Naive thymus-derived CD4-positive, alpha-beta T cell (primary cell): ENCODE results near the gene STK32C. TPM values are rescaled to one million over a fixed set of nuclear protein-coding genes. Genes with fewer than 3 reads are reported as not detected.

Source experiments
- ATAC-seq: fragments of 150-1000 bp; cut with Tn5 transposase; 2 replicates; pipeline ENCODE4 v1.10.0; 2021; ENCODE audit warnings: mild to moderate bottlenecking, moderate library complexity
- CTCF ChIA-PET: fragments of 350-600 bp; sonication (Branson Sonifier 250); formaldehyde crosslinking; loops from one replicate; lab custom pipeline; 2021; ENCODE audit warnings: antibody characterized with exemption; lab: Charles Lee
- POLR2A ChIA-PET: fragments of 350-600 bp; sonication (Branson Sonifier 250); formaldehyde crosslinking; loops from one replicate; lab custom pipeline; 2021; ENCODE audit warnings: antibody characterized with exemption, inconsistent platforms; lab: Charles Lee
- DNase-seq, 9 donors: peaks; one replicate each; pipeline versions ENCODE4 v3.0.0 to v3.0.0-alpha.2; 2020 to 2022; ENCODE audit warnings: mixed read lengths in 1 of 9
- H3K27ac ChIP-seq: one replicate; pipeline ENCODE4 v1.7.0; 2013; ENCODE audit warnings: mild to moderate bottlenecking, low read depth, low read length, moderate library complexity
- H3K27me3 ChIP-seq, 2 donors: one replicate each; pipeline ENCODE4 v1.7.0; 2013; ENCODE audit warnings: low read length in 2 of 2, mild to moderate bottlenecking in 2 of 2, moderate library complexity in 2 of 2; ENCODE audit not compliant: control insufficient read depth in 2 of 2, insufficient read depth in 2 of 2
- H3K36me3 ChIP-seq, 3 experiments: 1 replicate in 2 of 3; 2 replicates in 1 of 3; pipeline ENCODE4 v1.7.0; 2013; ENCODE audit warnings: low read length in 3 of 3, mild to moderate bottlenecking in 3 of 3, moderate library complexity in 1 of 3; ENCODE audit not compliant: insufficient read depth in 3 of 3, control insufficient read depth in 2 of 3
- H3K4me1 ChIP-seq, 2 donors: one replicate each; pipeline ENCODE4 v1.7.0; 2013; ENCODE audit warnings: low read length in 2 of 2, mild to moderate bottlenecking in 2 of 2, moderate library complexity in 1 of 2; ENCODE audit not compliant: control insufficient read depth in 2 of 2, insufficient read depth in 2 of 2
- H3K4me3 ChIP-seq: 2 replicates; pipeline ENCODE4 v1.7.0; 2013; ENCODE audit warnings: mild to moderate bottlenecking, low read length
- H3K9me3 ChIP-seq, 3 experiments: 1 replicate in 2 of 3; 2 replicates in 1 of 3; pipeline ENCODE4 v1.7.0; 2013; ENCODE audit warnings: low read length in 3 of 3; ENCODE audit not compliant: control insufficient read depth in 2 of 3
- H3K27ac Mint-ChIP-seq, 9 donors: one replicate each; pipeline ENCODE4 v1.8.0; 2020 to 2022; ENCODE audit warnings: mixed read lengths in 9 of 9, mild to moderate bottlenecking in 8 of 9, moderate library complexity in 5 of 9, inconsistent platforms in 2 of 9
- H3K27me3 Mint-ChIP-seq, 5 donors: one replicate each; pipeline ENCODE4 v1.8.0; 2021 to 2022; ENCODE audit warnings: mixed read lengths in 5 of 5, mild to moderate bottlenecking in 1 of 5
- H3K36me3 Mint-ChIP-seq, 5 donors: one replicate each; pipeline ENCODE4 v1.8.0; 2020 to 2022; ENCODE audit warnings: mixed read lengths in 5 of 5, mild to moderate bottlenecking in 3 of 5, inconsistent platforms in 1 of 5
- H3K4me1 Mint-ChIP-seq, 7 donors: one replicate each; pipeline ENCODE4 v1.8.0; 2020 to 2022; ENCODE audit warnings: mixed read lengths in 7 of 7, mild to moderate bottlenecking in 3 of 7, inconsistent platforms in 1 of 7
- H3K4me3 Mint-ChIP-seq, 10 donors: one replicate each; pipeline ENCODE4 v1.8.0; 2020 to 2022; ENCODE audit warnings: mild to moderate bottlenecking in 10 of 10, mixed read lengths in 10 of 10, moderate library complexity in 6 of 10, inconsistent platforms in 2 of 10
- H3K9me3 Mint-ChIP-seq, 11 donors: one replicate each; pipeline ENCODE4 v1.8.0; 2020 to 2022; ENCODE audit warnings: mixed read lengths in 11 of 11, mild to moderate bottlenecking in 4 of 11, inconsistent platforms in 1 of 11, moderate library complexity in 1 of 11
- intact Hi-C, 2 donors: fragments of 100-400 bp; cut with micrococcal nuclease; formaldehyde crosslinking; loops; one replicate each; pipeline ENCODE4 v1.15.1; 2023
- polyA plus RNA-seq, 2 donors: library from polyadenylated mRNA; unstranded; fragments of 300-500 nt; fragmentation: Illumina TruSeq; gene quantifications; one replicate each; pipeline ENCODE4 v1.2.3, GENCODE V29; 2021
- total RNA-seq, 6 experiments: library from RNA in 5 of 6; stranded (reverse) in 5 of 6; gene quantifications; 1 replicate in 5 of 6; 2 replicates in 1 of 6; pipeline ENCODE4 v1.2.3 and lab custom pipeline; 2021 to 2026

STK32C gene
- total and polyA plus RNA-seq, 7 experiments from 2014 or later = 4.6 to 19.4 (median 11.8) TPM

- Mint-ChIP-seq H3K27me3 (peaks cover 0 to 30% (median 0%) of the 10 kb centered on the region in 5 donors), H3K36me3 (no peaks in the 10 kb centered on the region), H3K4me3 (no peak overlapping the region), H3K4me1 (peaks cover 0 to 14% (median 12%) of the 10 kb centered on the region in 7 donors), H3K27ac (peak overlapping the region in 2 of 9 donors; percentile 36 to 38), H3K9me3 (peaks cover 0 to 2% (median 0%) of the 10 kb centered on the region in 11 donors)
- no peak overlapping the region for H3K27ac ChIP-seq
- CTCF ChIA-PET = interaction anchor here (0.8 kb wide), 1 partner anchor 59 kb away, joined by 3 read pairs; no protein-coding TSS in a partner anchor
- H3K4me3 ChIP-seq = no peak overlapping the region
- no peaks in the 10 kb centered on the region for H3K9me3 ChIP-seq
- POLR2A ChIA-PET = no interaction called here
- H3K4me1 ChIP-seq = peaks cover 3 to 4% of the 10 kb centered on the region in 2 donors
- H3K27me3 ChIP-seq = no peaks in the 10 kb centered on the region
- ATAC-seq (no peak), DNase-seq (no peak)
- H3K36me3 ChIP-seq = peaks cover 0 to 2% (median 0%) of the 10 kb centered on the region in 3 experiments
- intact Hi-C loops = loop anchor here in 1 of 2 donors (10.0 kb wide), 1 partner anchor 1001 kb away; the partner anchor contains the start of genes TUBGCP2 and ZNF511
Observed at GRCh38 chr10:132303361-132304115, 4.2 kb downstream of the STK32C start.

GRCh38 chr10:132302421-132303310 is 5.1 kb downstream of the STK32C start:
- Mint-ChIP-seq H3K36me3 (no peaks in the 10 kb centered on the region), H3K9me3 (peaks cover 0 to 2% (median 0%) of the 10 kb centered on the region in 11 donors), H3K4me3 (no peak overlapping the region), H3K27me3 (peaks cover 0 to 30% (median 0%) of the 10 kb centered on the region in 5 donors), H3K4me1 (peaks cover 0 to 18% (median 15%) of the 10 kb centered on the region in 7 donors), H3K27ac (peak overlapping the region in 1 of 9 donors; percentile 36)
- no peak for DNase-seq
- Histone ChIP-seq H3K36me3 (no peaks in the 10 kb centered on the region), H3K27ac (no peak overlapping the region), H3K4me1 (peaks cover 3 to 4% of the 10 kb centered on the region in 2 donors), H3K4me3 (no peak overlapping the region), H3K27me3 (no peaks in the 10 kb centered on the region), H3K9me3 (no peaks in the 10 kb centered on the region)
- no peak for ATAC-seq
- POLR2A ChIA-PET = no interaction called here
- intact Hi-C loops = loop anchor here in 1 of 2 donors (10.0 kb wide), 1 partner anchor 1002 kb away; the partner anchor contains the start of genes TUBGCP2 and ZNF511
- CTCF ChIA-PET = interaction anchor here (0.8 kb wide), 1 partner anchor 59 kb away, joined by 3 read pairs; no protein-coding TSS in a partner anchor

DNA sequence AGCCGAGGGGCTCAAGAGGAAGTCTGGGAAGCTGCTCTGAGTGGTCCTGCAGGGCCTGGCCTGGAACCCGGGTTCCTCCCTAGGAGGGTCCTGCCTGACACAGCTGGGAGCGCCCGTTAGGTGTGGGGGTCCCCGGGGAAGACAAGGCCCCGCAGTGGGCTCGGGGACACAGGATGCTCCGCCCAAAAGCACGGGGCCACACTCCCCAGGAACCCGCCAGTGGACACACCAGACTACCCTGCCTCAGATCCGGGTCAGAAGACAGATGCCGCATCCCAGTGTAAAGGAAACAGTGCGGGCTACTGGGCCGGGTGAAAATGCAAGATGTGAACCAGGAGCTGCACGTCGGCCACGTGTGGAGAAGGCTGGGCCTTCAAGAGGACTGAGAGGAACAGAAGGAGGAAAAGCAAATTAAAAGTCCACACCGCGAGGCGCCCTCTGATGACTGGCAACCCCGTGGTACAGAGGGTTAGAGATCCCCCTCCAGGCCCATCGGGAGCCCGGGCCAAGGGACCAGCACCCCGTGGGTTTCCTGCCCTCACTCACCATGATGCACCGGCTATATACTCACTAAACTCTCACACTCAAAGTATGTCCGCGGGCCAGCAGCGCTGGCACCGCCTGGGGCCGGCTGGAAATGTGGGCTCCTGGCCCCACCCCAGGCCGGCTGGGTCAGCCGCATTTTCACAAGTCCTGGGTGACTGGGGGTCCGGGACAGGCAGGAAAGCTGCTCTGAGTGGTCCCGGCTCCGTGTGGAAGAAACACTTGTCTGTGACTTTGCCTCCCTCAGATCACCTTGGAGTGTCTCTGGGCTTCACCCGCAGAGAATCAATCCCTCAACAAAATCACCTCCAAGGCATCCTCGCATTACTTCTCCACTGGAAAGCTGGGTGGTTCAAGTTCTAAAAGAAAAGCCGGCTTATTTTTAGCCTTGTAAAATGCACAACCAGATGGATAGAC is 6.1 kb downstream of the STK32C start:
- Histone ChIP-seq H3K27ac (no peak overlapping the region), H3K4me3 (no peak overlapping the region), H3K9me3 (no peaks in the 10 kb centered on the region), H3K36me3 (no peaks in the 10 kb centered on the region), H3K4me1 (peaks cover 0 to 2% of the 10 kb centered on the region in 2 donors), H3K27me3 (no peaks in the 10 kb centered on the region)
- ChIA-PET POLR2A (no interaction called here), CTCF (no interaction called here)
- Mint-ChIP-seq H3K36me3 (no peaks in the 10 kb centered on the region), H3K4me1 (peaks cover 0 to 18% (median 13%) of the 10 kb centered on the region in 7 donors), H3K27ac (no peak overlapping the region), H3K9me3 (peaks cover 0 to 1% (median 0%) of the 10 kb centered on the region in 11 donors), H3K4me3 (no peak overlapping the region), H3K27me3 (peaks cover 0 to 26% (median 0%) of the 10 kb centered on the region in 5 donors)
- no peak for ATAC-seq
- intact Hi-C loops = loop anchor here in 1 of 2 donors (10.0 kb wide), 1 partner anchor 1003 kb away; the partner anchor contains the start of genes TUBGCP2 and ZNF511
- DNase-seq = no peak

- no peaks in the 10 kb centered on the region for H3K9me3 ChIP-seq
- no peak overlapping the region for H3K27ac ChIP-seq
- CTCF ChIA-PET = no interaction called here
- no peaks in the 10 kb centered on the region for H3K36me3 ChIP-seq
- Mint-ChIP-seq H3K27ac (no peak overlapping the region), H3K27me3 (peaks cover 0 to 16% (median 0%) of the 10 kb centered on the region in 5 donors), H3K36me3 (no peaks in the 10 kb centered on the region), H3K4me1 (peaks cover 0 to 10% (median 7%) of the 10 kb centered on the region in 7 donors), H3K9me3 (peaks cover 0 to 1% (median 0%) of the 10 kb centered on the region in 11 donors), H3K4me3 (no peak overlapping the region)
- DNase-seq (no peak), ATAC-seq (no peak)
- no peaks in the 10 kb centered on the region for H3K27me3 ChIP-seq
- intact Hi-C loops = loop anchor here in 1 of 2 donors (10.0 kb wide), 1 partner anchor 1004 kb away; the partner anchor contains the start of genes TUBGCP2 and ZNF511
- no peaks in the 10 kb centered on the region for H3K4me1 ChIP-seq
- POLR2A ChIA-PET = no interaction called here
- no peak overlapping the region for H3K4me3 ChIP-seq
Observed at GRCh38 chr10:132300582-132300981, 7.2 kb downstream of the STK32C start.

DNA sequence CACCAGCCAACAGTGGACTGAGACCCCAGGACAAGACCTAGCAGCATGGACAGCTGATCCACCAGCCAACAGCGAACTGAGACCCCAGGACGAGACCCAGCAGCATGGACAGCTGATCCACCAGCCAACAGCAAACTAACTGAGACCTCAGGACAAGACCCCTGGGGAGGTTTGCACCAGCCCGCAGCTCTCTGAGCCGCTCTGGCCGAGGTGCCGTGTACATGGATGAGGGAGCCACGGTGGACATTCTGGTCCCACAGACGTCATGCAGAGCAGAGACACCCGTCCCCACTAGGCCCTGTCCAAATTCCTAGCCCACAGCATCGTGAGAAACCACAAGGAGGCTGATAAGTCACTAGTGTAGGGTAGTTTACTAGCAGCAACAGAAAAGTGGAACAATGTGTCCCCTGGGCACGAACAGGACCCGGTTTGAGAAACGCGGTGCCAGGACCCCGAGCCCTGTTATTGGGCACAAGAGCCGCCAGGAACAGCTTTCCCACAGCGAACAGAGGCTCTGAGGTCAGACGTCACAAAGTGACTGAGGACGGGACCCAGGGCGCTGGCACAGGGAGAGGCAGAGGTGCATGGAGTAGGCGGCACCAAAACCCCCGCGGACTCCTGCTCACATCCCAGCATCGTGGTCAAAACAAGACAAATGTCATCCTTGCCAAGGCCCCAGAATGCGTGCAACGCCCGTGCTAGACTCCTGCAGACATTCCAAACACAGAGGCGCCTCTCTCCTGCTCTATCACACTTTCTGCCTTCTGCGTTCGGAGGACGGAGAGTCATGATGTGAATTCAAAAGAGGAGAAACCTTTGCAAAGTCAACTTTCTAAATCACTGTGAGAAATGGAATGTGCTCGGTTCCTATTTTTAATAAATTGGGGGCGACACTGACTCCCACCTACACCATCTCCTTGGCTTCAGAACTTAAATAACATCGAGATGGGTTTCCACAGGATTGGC is 8.1 kb downstream of the STK32C start:
- peaks cover 0 to 6% (median 0%) of the 10 kb centered on the region in 5 donors for H3K36me3 Mint-ChIP-seq
- H3K27me3 ChIP-seq = no peaks in the 10 kb centered on the region
- H3K36me3 ChIP-seq = no peaks in the 10 kb centered on the region
- intact Hi-C loops = loop anchor here in 1 of 2 donors (10.0 kb wide), 1 partner anchor 1005 kb away; the partner anchor contains the start of genes TUBGCP2 and ZNF511
- H3K4me1 ChIP-seq = no peaks in the 10 kb centered on the region
- CTCF ChIA-PET = interaction anchor here (0.6 kb wide), 1 partner anchor 45 kb away, joined by 4 read pairs; no protein-coding TSS in a partner anchor
- no peak overlapping the region for H3K27ac ChIP-seq
- H3K4me3 Mint-ChIP-seq = no peak overlapping the region
- H3K4me1 Mint-ChIP-seq = peaks cover 4 to 10% (median 7%) of the 10 kb centered on the region in 7 donors
- no peak for DNase-seq
- no peak for ATAC-seq
- H3K9me3 Mint-ChIP-seq = no peaks in the 10 kb centered on the region
- H3K9me3 ChIP-seq = no peaks in the 10 kb centered on the region
- POLR2A ChIA-PET = no interaction called here
- H3K4me3 ChIP-seq = no peak overlapping the region
- peaks cover 0 to 8% (median 0%) of the 10 kb centered on the region in 5 donors for H3K27me3 Mint-ChIP-seq
- H3K27ac Mint-ChIP-seq = peak overlapping the region in 1 of 9 donors; percentile 51
